Measurements from ENCODE around the gene NXNL2.

The NXNL2 gene

GRCh38 chr9:88539246-88539645 lies 4.3 kb downstream of the NXNL2 start:
- Mint-ChIP-seq H3K27ac (no peak overlapping the region), H3K4me3 (no peak overlapping the region), H3K36me3 (ENCODE audit: low read depth) (no peaks in the 10 kb centered on the region), H3K9me3 (no peaks in the 10 kb centered on the region), H3K27me3 (ENCODE audit: low read depth) (peaks cover 35% of the 10 kb centered on the region), H3K4me1 (ENCODE audit: low read depth) (peaks cover 9% of the 10 kb centered on the region)

DNA sequence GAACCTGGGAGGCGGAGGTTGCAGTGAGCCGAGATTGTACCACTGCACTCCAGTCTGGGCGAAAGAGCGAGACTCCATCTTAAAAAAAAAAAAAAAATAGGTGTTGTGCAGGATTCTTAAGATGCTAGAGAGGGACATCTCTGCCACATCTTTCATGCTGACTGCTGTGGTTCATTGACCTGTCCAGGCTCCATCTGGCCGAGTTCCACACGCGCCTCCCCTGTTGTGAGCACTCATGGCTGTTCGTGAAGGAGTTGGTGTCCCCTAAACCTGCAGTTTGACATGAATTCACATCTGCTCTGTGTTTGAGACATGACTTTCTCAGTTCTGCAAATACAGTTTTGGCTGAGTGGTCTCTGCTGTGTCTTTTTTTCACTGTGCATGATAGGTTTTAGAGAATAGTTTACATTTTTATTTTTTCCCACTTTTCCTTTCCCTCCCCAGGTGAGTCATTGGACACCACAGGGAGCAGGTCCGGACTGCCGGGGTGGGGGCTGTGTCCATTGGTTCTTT lies 5.3 kb downstream of the NXNL2 start:
- Mint-ChIP-seq H3K27me3 (ENCODE audit: low read depth) (peaks cover 35% of the 10 kb centered on the region), H3K9me3 (no peaks in the 10 kb centered on the region), H3K36me3 (ENCODE audit: low read depth) (no peaks in the 10 kb centered on the region), H3K4me3 (no peak overlapping the region), H3K4me1 (ENCODE audit: low read depth) (peaks cover 9% of the 10 kb centered on the region), H3K27ac (no peak overlapping the region)

- Mint-ChIP-seq H3K27ac (no peak overlapping the region), H3K9me3 (no peaks in the 10 kb centered on the region), H3K4me3 (no peak overlapping the region), H3K27me3 (ENCODE audit: low read depth) (peaks cover 9% of the 10 kb centered on the region), H3K36me3 (ENCODE audit: low read depth) (no peaks in the 10 kb centered on the region), H3K4me1 (ENCODE audit: low read depth) (no peaks in the 10 kb centered on the region)
Observed at GRCh38 chr9:88544245-88544644, 9.3 kb downstream of the NXNL2 start.

DNA sequence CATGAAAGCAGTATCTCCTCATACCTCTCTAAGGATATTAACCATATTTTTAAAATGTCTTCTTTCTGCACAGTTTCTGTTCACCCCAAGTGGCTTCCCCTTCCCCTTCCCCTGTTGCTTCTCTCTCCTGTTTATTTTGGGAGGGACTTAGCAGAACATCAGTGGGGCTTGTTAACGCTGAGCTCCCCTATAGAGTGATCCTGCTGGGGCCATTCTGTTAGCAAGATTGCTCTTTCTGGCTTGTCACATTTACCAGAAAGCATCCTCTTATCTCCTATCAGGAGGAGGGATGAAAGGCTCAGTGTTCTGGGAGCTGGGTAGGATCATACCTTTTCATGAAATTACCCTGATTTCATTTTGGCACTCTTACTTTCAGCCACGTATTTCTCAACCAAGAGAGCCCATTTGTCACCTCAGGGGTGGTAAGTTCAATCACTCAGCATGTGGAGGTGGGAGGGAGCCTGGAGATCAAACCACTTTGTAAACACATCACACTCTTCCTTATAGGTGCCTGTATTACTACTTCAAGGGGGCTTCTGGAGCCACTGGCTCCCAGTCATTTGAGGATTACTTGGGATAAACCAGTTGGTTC lies 16.7 kb downstream of the NXNL2 start:
- no peak overlapping the region for H3K4me3 Mint-ChIP-seq
- no peak overlapping the region for H3K27ac Mint-ChIP-seq
- H3K9me3 Mint-ChIP-seq = no peaks in the 10 kb centered on the region
- no peaks in the 10 kb centered on the region for H3K36me3 Mint-ChIP-seq (ENCODE audit: low read depth)
- H3K27me3 Mint-ChIP-seq (ENCODE audit: low read depth) = peaks cover 23% of the 10 kb centered on the region
- H3K4me1 Mint-ChIP-seq (ENCODE audit: low read depth) = no peaks in the 10 kb centered on the region

DNA sequence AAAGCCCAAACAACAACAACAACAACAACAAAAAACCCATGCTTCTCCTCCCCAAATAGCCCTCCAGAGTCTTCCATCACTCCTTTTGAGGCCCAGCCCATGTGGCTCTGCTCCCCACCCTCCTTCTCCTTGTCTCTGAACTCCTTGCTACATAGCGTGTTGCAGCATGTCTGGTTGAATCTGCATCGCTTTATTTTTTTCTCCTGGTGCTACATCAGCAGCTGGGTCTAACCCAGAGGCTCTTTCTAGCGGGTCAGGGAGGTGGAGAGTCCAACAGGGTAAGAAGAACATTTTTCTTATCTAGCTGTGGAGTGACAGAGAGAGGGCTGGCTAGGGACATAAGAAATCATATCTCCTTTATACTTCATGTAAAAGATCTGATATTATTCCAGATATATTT lies 18.4 kb downstream of the NXNL2 start:
- no peak overlapping the region for H3K27ac Mint-ChIP-seq
- peaks cover 23% of the 10 kb centered on the region for H3K27me3 Mint-ChIP-seq (ENCODE audit: low read depth)
- no peaks in the 10 kb centered on the region for H3K4me1 Mint-ChIP-seq (ENCODE audit: low read depth)
- no peak overlapping the region for H3K4me3 Mint-ChIP-seq
- H3K9me3 Mint-ChIP-seq = no peaks in the 10 kb centered on the region
- no peaks in the 10 kb centered on the region for H3K36me3 Mint-ChIP-seq (ENCODE audit: low read depth)

- H3K27me3 Mint-ChIP-seq (ENCODE audit: low read depth) = peaks cover 23% of the 10 kb centered on the region
Observed at GRCh38 chr9:88555268-88555980, 20.4 kb downstream of the NXNL2 start.

GRCh38 chr9:88559661-88560060 lies 24.7 kb downstream of the NXNL2 start:
- Mint-ChIP-seq H3K4me3 (no peak overlapping the region), H3K27ac (no peak overlapping the region), H3K27me3 (ENCODE audit: low read depth) (peaks cover 7% of the 10 kb centered on the region), H3K4me1 (ENCODE audit: low read depth) (no peaks in the 10 kb centered on the region), H3K9me3 (no peaks in the 10 kb centered on the region), H3K36me3 (ENCODE audit: low read depth) (no peaks in the 10 kb centered on the region)

More at GRCh38 chr9:88555268-88555980, 20.4 kb downstream of the NXNL2 start:
- no peak overlapping the region for H3K27ac Mint-ChIP-seq
- no peaks in the 10 kb centered on the region for H3K4me1 Mint-ChIP-seq (ENCODE audit: low read depth)
- H3K9me3 Mint-ChIP-seq = no peaks in the 10 kb centered on the region
- H3K36me3 Mint-ChIP-seq (ENCODE audit: low read depth) = no peaks in the 10 kb centered on the region
- H3K4me3 Mint-ChIP-seq = no peak overlapping the region

- H3K4me3 Mint-ChIP-seq = no peak overlapping the region
- no peak overlapping the region for H3K27ac Mint-ChIP-seq
- H3K9me3 Mint-ChIP-seq = no peaks in the 10 kb centered on the region
- H3K4me1 Mint-ChIP-seq (ENCODE audit: low read depth) = no peaks in the 10 kb centered on the region
- no peaks in the 10 kb centered on the region for H3K36me3 Mint-ChIP-seq (ENCODE audit: low read depth)
- peaks cover 4% of the 10 kb centered on the region for H3K27me3 Mint-ChIP-seq (ENCODE audit: low read depth)
Observed at GRCh38 chr9:88567870-88568269, 32.9 kb downstream of the NXNL2 start.

GRCh38 chr9:88571419-88571818 lies 36.4 kb downstream of the NXNL2 start:
- peaks cover 11% of the 10 kb centered on the region for H3K27me3 Mint-ChIP-seq (ENCODE audit: low read depth)
- no peak overlapping the region for H3K4me3 Mint-ChIP-seq
- H3K9me3 Mint-ChIP-seq = no peaks in the 10 kb centered on the region
- H3K36me3 Mint-ChIP-seq (ENCODE audit: low read depth) = no peaks in the 10 kb centered on the region
- H3K27ac Mint-ChIP-seq = no peak overlapping the region
- H3K4me1 Mint-ChIP-seq (ENCODE audit: low read depth) = no peaks in the 10 kb centered on the region

- Mint-ChIP-seq H3K4me3 (no peak overlapping the region), H3K9me3 (no peaks in the 10 kb centered on the region), H3K27ac (no peak overlapping the region), H3K27me3 (ENCODE audit: low read depth) (peaks cover 15% of the 10 kb centered on the region), H3K4me1 (ENCODE audit: low read depth) (peaks cover 2% of the 10 kb centered on the region), H3K36me3 (ENCODE audit: low read depth) (no peaks in the 10 kb centered on the region)
Observed at GRCh38 chr9:88572684-88573083, 37.7 kb downstream of the NXNL2 start.

DNA sequence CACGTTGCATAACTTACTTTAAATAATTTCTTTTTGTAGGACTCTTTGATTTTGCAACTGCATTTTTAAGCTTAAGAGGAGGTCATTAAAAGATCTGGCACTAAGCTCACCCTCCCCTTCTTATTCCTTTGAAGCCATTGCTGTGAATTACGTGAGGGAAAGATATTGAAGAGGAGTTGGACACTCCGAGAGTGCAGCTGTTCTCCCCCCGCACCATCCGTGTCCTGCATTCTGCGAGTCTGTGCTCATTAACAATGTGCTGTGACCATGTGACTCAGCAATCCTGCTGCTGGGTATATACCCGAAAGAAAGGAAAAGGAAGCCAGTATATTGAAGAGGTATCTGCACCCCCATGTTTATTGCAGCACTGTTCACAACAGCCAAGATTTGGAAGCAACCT lies 40.0 kb downstream of the NXNL2 start:
- Mint-ChIP-seq H3K4me1 (ENCODE audit: low read depth) (peaks cover 7% of the 10 kb centered on the region), H3K36me3 (ENCODE audit: low read depth) (no peaks in the 10 kb centered on the region), H3K9me3 (no peaks in the 10 kb centered on the region), H3K4me3 (no peak overlapping the region), H3K27me3 (ENCODE audit: low read depth) (peaks cover 15% of the 10 kb centered on the region), H3K27ac (no peak overlapping the region)

- H3K27ac Mint-ChIP-seq = no peak overlapping the region
- H3K4me1 Mint-ChIP-seq (ENCODE audit: low read depth) = peaks cover 7% of the 10 kb centered on the region
- no peak overlapping the region for H3K4me3 Mint-ChIP-seq
- H3K36me3 Mint-ChIP-seq (ENCODE audit: low read depth) = no peaks in the 10 kb centered on the region
- H3K27me3 Mint-ChIP-seq (ENCODE audit: low read depth) = peaks cover 17% of the 10 kb centered on the region
- no peaks in the 10 kb centered on the region for H3K9me3 Mint-ChIP-seq
Observed at GRCh38 chr9:88577256-88578120, 42.5 kb downstream of the NXNL2 start.

GRCh38 chr9:88578121-88579049 lies 43.4 kb downstream of the NXNL2 start:
- no peak overlapping the region for H3K27ac Mint-ChIP-seq
- H3K36me3 Mint-ChIP-seq (ENCODE audit: low read depth) = no peaks in the 10 kb centered on the region
- H3K4me1 Mint-ChIP-seq (ENCODE audit: low read depth) = peaks cover 7% of the 10 kb centered on the region
- H3K27me3 Mint-ChIP-seq (ENCODE audit: low read depth) = peaks cover 16% of the 10 kb centered on the region
- H3K9me3 Mint-ChIP-seq = no peaks in the 10 kb centered on the region
- H3K4me3 Mint-ChIP-seq = peak overlapping the region; percentile 50
